Measurements from ENCODE around the gene CLCN2.

Gene CLCN2

DNA sequence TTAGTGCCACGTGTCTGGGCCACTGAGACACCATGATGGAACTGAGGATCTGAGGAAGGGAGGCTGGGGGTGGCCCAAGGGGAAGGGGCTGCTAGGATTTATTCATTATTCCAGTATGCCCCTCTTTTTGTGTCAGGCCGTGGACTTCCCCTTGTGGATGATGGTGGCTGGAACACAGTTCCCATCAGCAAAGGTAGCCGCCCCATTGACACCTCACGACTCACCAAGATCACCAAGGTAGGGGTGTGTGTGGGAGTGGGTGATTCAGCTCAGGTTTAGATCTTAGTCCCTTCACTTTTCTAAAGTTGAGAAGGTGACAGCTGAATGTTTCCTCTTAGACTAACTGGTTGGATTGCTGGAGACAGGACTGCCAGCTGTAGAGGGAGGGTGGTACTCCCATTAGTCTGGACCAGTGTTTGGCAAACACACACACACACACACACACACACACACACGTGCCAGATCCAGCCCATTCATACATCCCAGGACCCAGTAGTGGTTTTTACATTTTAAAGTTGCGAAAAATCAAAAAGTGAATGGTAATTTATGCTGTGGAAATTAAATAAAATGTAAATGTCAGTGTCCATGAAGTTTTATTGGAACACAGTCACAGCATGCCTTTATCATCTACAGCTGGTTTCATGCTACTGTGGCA is 35.6 kb downstream of the CLCN2 start:
- no peak overlapping the region for H3K4me3 ChIP-seq (replicated peaks; ENCODE audit: insufficient read depth, low read length)
- TF ChIP-seq SPI1 (IDR thresholded peaks at IDR 0.05; ENCODE audit: borderline replicate concordance, low read depth) (no peak), CTCF (IDR thresholded peaks at IDR 0.05; ENCODE audit: insufficient read depth, low read length) (no peak), GABPA (IDR thresholded peaks at IDR 0.05; ENCODE audit: low read depth) (no peak), POLR2AphosphoS5 (IDR thresholded peaks at IDR 0.05; ENCODE audit: low read depth) (no peak)
- TF ChIP-seq, protein P1, sequence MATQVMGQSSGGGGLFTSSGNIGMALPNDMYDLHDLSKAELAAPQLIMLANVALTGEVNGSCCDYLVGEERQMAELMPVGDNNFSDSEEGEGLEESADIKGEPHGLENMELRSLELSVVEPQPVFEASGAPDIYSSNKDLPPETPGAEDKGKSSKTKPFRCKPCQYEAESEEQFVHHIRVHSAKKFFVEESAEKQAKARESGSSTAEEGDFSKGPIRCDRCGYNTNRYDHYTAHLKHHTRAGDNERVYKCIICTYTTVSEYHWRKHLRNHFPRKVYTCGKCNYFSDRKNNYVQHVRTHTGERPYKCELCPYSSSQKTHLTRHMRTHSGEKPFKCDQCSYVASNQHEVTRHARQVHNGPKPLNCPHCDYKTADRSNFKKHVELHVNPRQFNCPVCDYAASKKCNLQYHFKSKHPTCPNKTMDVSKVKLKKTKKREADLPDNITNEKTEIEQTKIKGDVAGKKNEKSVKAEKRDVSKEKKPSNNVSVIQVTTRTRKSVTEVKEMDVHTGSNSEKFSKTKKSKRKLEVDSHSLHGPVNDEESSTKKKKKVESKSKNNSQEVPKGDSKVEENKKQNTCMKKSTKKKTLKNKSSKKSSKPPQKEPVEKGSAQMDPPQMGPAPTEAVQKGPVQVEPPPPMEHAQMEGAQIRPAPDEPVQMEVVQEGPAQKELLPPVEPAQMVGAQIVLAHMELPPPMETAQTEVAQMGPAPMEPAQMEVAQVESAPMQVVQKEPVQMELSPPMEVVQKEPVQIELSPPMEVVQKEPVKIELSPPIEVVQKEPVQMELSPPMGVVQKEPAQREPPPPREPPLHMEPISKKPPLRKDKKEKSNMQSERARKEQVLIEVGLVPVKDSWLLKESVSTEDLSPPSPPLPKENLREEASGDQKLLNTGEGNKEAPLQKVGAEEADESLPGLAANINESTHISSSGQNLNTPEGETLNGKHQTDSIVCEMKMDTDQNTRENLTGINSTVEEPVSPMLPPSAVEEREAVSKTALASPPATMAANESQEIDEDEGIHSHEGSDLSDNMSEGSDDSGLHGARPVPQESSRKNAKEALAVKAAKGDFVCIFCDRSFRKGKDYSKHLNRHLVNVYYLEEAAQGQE (IDR thresholded peaks at IDR 0.05; ENCODE audit: insufficient replicate concordance, low read depth) = no peak
- DNase-seq (ENCODE audit: low read depth in 1 of 2, low spot score in 1 of 2) = no peak

DNA sequence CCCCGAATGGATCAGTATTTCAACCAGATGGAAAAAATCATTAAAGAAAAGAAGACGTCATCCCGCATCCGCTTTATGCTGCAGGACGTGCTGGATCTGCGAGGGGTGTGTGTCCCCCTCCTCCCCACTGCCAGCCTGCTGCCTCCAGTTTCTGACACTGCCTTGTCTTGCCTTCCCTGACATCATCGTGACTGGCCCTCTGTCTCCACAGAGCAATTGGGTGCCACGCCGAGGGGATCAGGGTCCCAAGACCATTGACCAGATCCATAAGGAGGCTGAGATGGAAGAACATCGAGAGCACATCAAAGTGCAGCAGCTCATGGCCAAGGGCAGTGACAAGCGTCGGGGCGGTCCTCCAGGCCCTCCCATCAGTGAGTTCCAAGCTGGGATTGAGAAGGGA is 36.1 kb downstream of the CLCN2 start:
- TF ChIP-seq, protein P1 (IDR thresholded peaks at IDR 0.05; ENCODE audit: insufficient replicate concordance, low read depth) = no peak
- no peak for TF ChIP-seq GABPA (IDR thresholded peaks at IDR 0.05; ENCODE audit: low read depth)
- no peak for TF ChIP-seq CTCF (IDR thresholded peaks at IDR 0.05; ENCODE audit: insufficient read depth, low read length)
- no peak for TF ChIP-seq SPI1 (IDR thresholded peaks at IDR 0.05; ENCODE audit: borderline replicate concordance, low read depth)
- no peak; the same call in 1 of the 2 replicates for TF ChIP-seq POLR2AphosphoS5 (IDR thresholded peaks at IDR 0.05; ENCODE audit: low read depth)
- no peak for DNase-seq (ENCODE audit: low read depth in 1 of 2, low spot score in 1 of 2)
- Histone ChIP-seq H3K4me3 (replicated peaks; ENCODE audit: insufficient read depth, low read length) (no peak overlapping the region), H3K27me3 (ENCODE audit: insufficient read depth, poor library complexity, severe bottlenecking) (no peaks in the 10 kb centered on the region), H3K27ac (replicated peaks) (no peak overlapping the region)

More for the DNA sequence above, 35.6 kb downstream of the CLCN2 start:
- Histone ChIP-seq H3K27me3 (ENCODE audit: insufficient read depth, poor library complexity, severe bottlenecking) (no peaks in the 10 kb centered on the region), H3K27ac (replicated peaks) (no peak overlapping the region)

- Histone ChIP-seq H3K27ac (replicated peaks) (no peak overlapping the region), H3K4me3 (replicated peaks; ENCODE audit: insufficient read depth, low read length) (no peak overlapping the region), H3K27me3 (ENCODE audit: insufficient read depth, poor library complexity, severe bottlenecking) (no peaks in the 10 kb centered on the region)
- no peak for DNase-seq (ENCODE audit: low read depth in 1 of 2, low spot score in 1 of 2)
- no peak for TF ChIP-seq POLR2AphosphoS5 (IDR thresholded peaks at IDR 0.05; ENCODE audit: low read depth)
- no peak for TF ChIP-seq GABPA (IDR thresholded peaks at IDR 0.05; ENCODE audit: low read depth)
- TF ChIP-seq SPI1 (IDR thresholded peaks at IDR 0.05; ENCODE audit: borderline replicate concordance, low read depth) = no peak
- TF ChIP-seq, protein P1 (IDR thresholded peaks at IDR 0.05; ENCODE audit: insufficient replicate concordance, low read depth) = no peak
- no peak for TF ChIP-seq CTCF (IDR thresholded peaks at IDR 0.05; ENCODE audit: insufficient read depth, low read length)
These were observed 37.7 kb downstream of the CLCN2 start for GRCh38 chr3:184323696-184324095.
